ENCODE measurements around the gene NABP2. TPM values are rescaled to one million over a fixed set of nuclear protein-coding genes. Genes with fewer than 3 reads are reported as not detected.
"Not testable (repeated sequence)": the region's sequence is repeated elsewhere in the genome, so short reads cannot be mapped to it uniquely, and the experiment has no call there.

The NABP2 gene
- total RNA-seq, 1 donor from 2014 or later = 40.0 TPM

DNA sequence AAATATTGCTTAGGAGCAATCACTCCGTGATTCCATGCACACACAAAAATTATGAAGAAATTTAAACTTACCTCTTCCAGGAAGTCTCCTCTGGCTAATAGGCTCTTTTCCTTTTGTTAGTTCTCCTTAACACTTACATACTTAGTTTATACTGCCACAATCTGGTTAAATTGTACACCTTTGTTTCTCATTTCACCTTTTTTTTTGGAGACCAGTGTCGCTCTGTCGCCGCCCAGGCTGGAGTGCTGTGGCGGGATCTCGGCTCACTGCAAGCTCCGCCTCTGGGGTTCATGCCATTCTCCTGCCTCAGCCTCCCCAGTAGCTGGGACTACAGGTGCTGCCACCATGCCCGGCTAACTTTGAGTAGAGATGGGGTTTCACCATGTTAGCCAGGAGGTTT, 36.2 kb downstream of the NABP2 start:
- H3K4me1 Mint-ChIP-seq (ENCODE audit: unreplicated experiment) = peaks cover 11% of the 10 kb centered on the region
- peak overlapping the region; percentile 77 for H3K27ac Mint-ChIP-seq
- H3K36me3 Mint-ChIP-seq = peaks cover 5% of the 10 kb centered on the region
- peak overlapping the region; percentile 30 for H3K4me3 Mint-ChIP-seq
- TF ChIP-seq, protein P1, sequence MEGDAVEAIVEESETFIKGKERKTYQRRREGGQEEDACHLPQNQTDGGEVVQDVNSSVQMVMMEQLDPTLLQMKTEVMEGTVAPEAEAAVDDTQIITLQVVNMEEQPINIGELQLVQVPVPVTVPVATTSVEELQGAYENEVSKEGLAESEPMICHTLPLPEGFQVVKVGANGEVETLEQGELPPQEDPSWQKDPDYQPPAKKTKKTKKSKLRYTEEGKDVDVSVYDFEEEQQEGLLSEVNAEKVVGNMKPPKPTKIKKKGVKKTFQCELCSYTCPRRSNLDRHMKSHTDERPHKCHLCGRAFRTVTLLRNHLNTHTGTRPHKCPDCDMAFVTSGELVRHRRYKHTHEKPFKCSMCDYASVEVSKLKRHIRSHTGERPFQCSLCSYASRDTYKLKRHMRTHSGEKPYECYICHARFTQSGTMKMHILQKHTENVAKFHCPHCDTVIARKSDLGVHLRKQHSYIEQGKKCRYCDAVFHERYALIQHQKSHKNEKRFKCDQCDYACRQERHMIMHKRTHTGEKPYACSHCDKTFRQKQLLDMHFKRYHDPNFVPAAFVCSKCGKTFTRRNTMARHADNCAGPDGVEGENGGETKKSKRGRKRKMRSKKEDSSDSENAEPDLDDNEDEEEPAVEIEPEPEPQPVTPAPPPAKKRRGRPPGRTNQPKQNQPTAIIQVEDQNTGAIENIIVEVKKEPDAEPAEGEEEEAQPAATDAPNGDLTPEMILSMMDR (conservative IDR thresholded peaks at IDR 0.05) = no peak
- H3K9me3 Mint-ChIP-seq = peaks cover 4% of the 10 kb centered on the region
- DNase-seq (ENCODE audit: extremely low spot score, unreplicated experiment) = no peak
- peaks cover 2% of the 10 kb centered on the region for H3K27me3 Mint-ChIP-seq

DNA sequence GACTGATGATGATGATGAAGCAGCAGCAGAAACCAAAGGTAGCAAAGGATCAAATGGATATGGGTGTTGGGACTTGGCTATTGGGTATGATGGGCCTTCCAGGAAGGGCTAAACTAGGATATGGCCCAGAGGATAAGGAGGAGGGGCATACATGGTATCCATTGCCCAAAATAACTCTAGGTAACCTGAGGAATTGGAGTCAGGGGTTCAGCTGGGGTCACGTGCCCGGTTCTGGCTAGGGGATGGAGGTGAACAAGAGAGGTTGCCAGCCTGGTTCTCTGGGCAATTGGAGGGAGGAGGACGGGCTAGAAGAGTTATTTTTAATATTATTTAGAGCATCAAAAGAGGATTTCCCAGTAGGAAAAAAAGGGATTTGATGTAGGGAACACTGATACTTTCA, 36.8 kb downstream of the NABP2 start:
- H3K27me3 Mint-ChIP-seq = peaks cover 2% of the 10 kb centered on the region

DNA sequence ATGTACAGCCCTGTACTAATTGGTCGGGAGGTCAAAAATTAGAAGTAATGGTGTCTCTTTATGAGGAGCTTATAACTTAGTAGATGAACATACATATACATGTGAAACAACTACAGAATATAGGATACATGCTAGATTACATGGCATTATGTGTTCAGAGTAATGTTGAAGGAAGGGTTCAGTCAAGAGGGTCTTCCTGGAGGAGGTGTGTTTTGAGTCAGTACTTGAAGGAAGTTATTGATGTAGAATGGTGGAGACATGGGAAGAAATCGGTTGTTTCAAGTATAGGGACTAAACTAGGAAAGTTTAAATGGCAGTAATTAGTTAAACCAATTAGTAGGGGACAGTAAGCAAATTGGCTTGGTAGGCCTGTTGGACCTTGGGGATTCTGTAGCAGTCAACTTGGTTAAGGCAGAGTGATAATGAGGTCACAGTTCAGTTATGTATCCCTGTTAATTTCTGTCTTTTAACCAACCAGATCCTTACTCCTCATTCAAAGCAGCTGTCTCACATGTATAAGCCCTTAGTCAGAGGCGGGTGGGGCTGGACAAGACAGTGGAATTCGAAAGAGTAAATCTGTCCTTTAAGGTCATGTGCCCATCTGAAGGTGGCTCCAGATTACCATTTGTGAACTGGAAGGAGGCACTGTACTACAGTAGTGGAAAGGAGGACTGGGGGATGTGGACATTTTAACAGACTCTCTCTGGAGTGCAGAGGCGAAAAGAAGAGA, 37.5 kb downstream of the NABP2 start:
- TF ChIP-seq, protein P1 (conservative IDR thresholded peaks at IDR 0.05) = no peak
- Mint-ChIP-seq H3K36me3 (no peaks in the 10 kb centered on the region), H3K4me1 (ENCODE audit: unreplicated experiment) (peaks cover 16% of the 10 kb centered on the region), H3K27ac (peak overlapping the region; percentile 90), H3K9me3 (peaks cover 4% of the 10 kb centered on the region), H3K4me3 (peak overlapping the region; percentile 69), H3K27me3 (peaks cover 2% of the 10 kb centered on the region)
- no peak for DNase-seq (ENCODE audit: extremely low spot score, unreplicated experiment)

More for the DNA sequence above, 36.8 kb downstream of the NABP2 start:
- TF ChIP-seq, protein P1 (conservative IDR thresholded peaks at IDR 0.05) = no peak
- Mint-ChIP-seq H3K4me1 (ENCODE audit: unreplicated experiment) (peaks cover 11% of the 10 kb centered on the region), H3K9me3 (peaks cover 4% of the 10 kb centered on the region), H3K4me3 (no peak overlapping the region), H3K36me3 (peaks cover 4% of the 10 kb centered on the region), H3K27ac (peak overlapping the region; percentile 77)
- DNase-seq (ENCODE audit: extremely low spot score, unreplicated experiment) = no peak

DNA sequence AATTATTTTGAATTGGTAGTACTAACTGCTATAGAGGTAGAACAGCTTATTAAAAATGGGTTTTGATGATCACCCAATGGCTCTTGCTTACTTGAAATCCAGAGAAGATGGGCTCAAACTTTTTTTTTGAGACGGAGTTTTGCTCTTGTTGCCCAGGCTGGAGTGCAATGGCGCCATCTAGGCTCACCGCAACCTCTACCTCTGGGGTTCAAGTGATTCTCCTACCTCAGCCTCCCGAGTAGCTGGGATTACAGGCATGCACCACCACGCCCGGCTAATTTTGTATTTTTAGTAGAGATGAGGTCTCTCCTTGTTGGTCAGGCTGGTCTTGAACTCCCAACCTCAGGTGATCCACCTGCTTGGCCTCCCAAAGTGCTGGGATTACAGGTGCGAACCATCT, 38.8 kb downstream of the NABP2 start:
- not testable (repeated sequence) for H3K4me3 Mint-ChIP-seq; H3K36me3 Mint-ChIP-seq; H3K9me3 Mint-ChIP-seq; H3K27ac Mint-ChIP-seq; H3K27me3 Mint-ChIP-seq; DNase-seq (ENCODE audit: extremely low spot score, unreplicated experiment)
- H3K4me1 Mint-ChIP-seq (ENCODE audit: unreplicated experiment) = peaks cover 17% of the 10 kb centered on the region

DNA sequence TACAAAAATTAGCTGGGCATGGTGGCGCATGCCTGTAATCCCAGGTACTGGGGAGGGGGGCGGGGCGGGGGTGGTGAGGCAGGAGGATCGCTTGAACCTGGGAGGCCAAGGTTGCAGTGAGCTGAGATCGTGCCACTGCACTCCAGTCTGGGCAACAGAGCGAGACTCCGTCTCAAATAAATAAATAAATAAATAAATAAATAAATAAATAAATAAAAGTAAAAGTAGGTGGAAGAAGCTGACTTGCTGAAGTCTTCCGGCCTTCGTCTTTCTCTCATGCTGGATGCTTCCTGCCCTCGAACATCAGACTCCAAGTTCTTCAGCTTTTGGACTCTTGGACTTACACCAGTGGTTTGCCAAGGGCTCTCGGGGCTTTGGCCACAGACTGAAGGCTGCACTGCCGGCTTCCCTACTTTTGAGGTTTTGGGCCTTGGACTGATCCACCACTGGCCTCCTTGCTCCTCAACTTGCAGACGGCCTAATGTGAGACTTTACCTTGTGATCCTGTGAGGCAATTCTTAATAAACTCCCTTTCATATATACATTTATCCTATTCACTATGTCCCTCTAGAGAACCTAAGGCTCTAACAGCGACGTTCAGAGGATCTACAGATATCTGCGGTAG, 42.0 kb downstream of the NABP2 start:
- not testable (repeated sequence) for H3K4me1 Mint-ChIP-seq (ENCODE audit: unreplicated experiment); H3K36me3 Mint-ChIP-seq; H3K27me3 Mint-ChIP-seq; DNase-seq (ENCODE audit: extremely low spot score, unreplicated experiment); H3K9me3 Mint-ChIP-seq
- Mint-ChIP-seq H3K4me3 (peak overlapping the region; percentile 97), H3K27ac (peak overlapping the region; percentile 90)

DNA sequence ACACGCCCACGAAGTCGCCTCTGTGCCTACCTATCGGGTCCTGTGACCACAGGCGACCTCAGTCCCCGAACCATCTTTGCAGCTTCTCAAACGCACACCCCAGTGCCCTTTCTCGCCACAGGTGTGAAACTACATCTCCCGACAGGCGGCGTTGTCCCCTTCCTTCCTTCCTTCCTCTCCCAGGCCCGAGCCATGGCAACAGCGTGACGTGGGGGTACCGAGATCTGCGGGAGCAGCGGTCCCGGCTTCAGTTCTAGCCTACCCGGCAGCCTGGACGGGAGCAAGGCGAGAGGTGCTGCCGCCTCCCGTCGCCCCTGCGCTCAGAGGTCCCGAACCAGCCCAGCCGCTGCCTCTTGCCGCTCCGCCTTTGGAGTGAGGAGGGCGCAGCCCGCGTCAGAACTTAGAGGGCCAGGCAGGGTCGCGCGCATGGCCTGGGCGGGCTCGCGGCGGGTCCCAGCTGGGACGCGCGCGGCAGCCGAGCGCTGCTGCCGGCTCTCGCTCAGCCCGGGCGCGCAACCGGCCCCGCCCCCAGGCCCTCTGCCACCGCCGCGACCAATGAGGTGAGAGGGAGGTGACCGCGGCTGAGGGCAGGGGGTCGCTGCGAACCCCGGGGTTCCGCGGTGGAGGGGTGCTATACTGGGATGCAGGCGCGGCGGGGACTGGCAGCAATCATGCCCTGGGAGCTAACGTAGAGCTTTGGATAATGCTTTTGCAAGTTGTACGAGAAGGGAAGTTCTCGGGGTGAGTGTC, 42.7 kb downstream of the NABP2 start, which contains the start of gene COQ10A:
COQ10A (plus strand) TSS at position 250 of the 750 bp plus-strand sequence; CDS start at position 427, 177 bp downstream.
- H3K4me3 Mint-ChIP-seq = peak within 1 kb of the TSS; percentile 97

More for the DNA sequence above, 42.7 kb downstream of the NABP2 start, which contains the start of gene COQ10A:
- peaks cover 8% of the 10 kb centered on the region for H3K36me3 Mint-ChIP-seq
- H3K4me1 Mint-ChIP-seq (ENCODE audit: unreplicated experiment) = peaks cover 9% of the 10 kb centered on the region
- peaks cover 2% of the 10 kb centered on the region for H3K27me3 Mint-ChIP-seq
- peaks cover 3% of the 10 kb centered on the region for H3K9me3 Mint-ChIP-seq
- DNase-seq (ENCODE audit: extremely low spot score, unreplicated experiment) = peak; percentile 89
- TF ChIP-seq, protein P1 (conservative IDR thresholded peaks at IDR 0.05) = peak; percentile 74
- peak within 1 kb of the TSS; percentile 90 for H3K27ac Mint-ChIP-seq

All from type B pancreatic cell (in vitro differentiated cells).